Epithelial cell of prostate (primary cell): ENCODE results near the gene SYNGR4.

Experiments used
- DNase-seq: peaks from one replicate; pipeline ENCODE4 v3.0.0-alpha.2; 2011; ENCODE audit warnings: low read depth, low spot score
- H3K27ac ChIP-seq: fragments of 450-650 bp; 2 replicates; pipeline ENCODE4 v1.5.1; 2017; ENCODE audit warnings: mild to moderate bottlenecking

The SYNGR4 gene

DNA sequence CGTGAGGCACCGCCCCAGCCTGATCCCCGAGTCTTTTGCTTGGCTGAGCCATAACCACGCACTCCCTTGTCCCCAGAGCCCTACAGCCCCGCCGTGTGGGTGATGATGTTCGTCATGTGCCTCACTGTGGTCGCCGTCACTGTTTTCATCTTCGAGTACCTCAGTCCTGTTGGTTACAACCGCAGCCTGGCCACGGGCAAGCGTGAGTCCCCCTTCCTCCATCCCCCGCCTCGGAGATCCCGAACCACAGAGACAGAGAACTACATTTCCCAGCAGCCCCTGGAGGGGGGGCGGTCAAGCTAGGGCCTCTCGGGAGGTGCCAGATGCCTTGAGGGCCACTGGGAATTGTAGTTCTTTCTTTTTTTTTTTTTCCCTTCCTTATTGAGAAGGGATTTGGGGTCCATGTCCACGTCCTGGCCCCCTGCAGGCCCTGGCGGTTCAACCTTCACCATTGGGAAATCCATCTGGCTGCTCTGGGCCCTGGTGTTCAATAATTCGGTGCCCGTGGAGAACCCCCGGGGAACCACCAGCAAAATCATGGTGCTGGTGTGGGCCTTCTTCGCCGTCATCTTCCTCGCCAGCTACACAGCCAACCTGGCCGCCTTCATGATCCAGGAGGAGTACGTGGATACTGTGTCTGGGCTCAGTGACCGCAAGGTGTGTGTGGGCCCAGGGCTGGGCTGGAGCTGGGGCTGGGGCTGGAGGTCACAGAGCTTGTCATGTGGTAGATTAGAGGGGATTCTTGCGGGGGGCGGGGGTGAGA, 55.2 kb downstream of the SYNGR4 start:
- no peak overlapping the region for H3K27ac ChIP-seq
- no peak for DNase-seq

GRCh38 chr19:48421548-48421947, 57.4 kb downstream of the SYNGR4 start:
- H3K27ac ChIP-seq: no peak overlapping the region
- no peak for DNase-seq

- DNase-seq: no peak
- no peak overlapping the region for H3K27ac ChIP-seq
Measured at GRCh38 chr19:48424694-48425219, 60.6 kb downstream of the SYNGR4 start.
